HG03460 (cell line): ENCODE results near the gene BACE2.
"Not testable (repeated sequence)": the region's sequence is repeated elsewhere in the genome, so short reads cannot be mapped to it uniquely, and the experiment has no call there.

Experiments
- ATAC-seq: cut with Tn5 transposase; IDR thresholded peaks from one replicate; pipeline ENCODE4 v1.9.1; 2021; ENCODE audit not compliant: unreplicated experiment

BACE2 gene

GRCh38 chr21:41182547-41182946, 14.6 kb downstream of the BACE2 start:
- no peak for ATAC-seq

GRCh38 chr21:41183575-41183974, 15.6 kb downstream of the BACE2 start:
- ATAC-seq, result no peak

GRCh38 chr21:41185802-41186201, 17.8 kb downstream of the BACE2 start:
- ATAC-seq, result no peak

GRCh38 chr21:41186755-41187536, 19.0 kb downstream of the BACE2 start:
- ATAC-seq, result no peak

GRCh38 chr21:41187537-41188025, 19.6 kb downstream of the BACE2 start:
- ATAC-seq, result no peak

GRCh38 chr21:41188486-41189149, 20.7 kb downstream of the BACE2 start:
- ATAC-seq, result no peak

- no peak for ATAC-seq
Observed at GRCh38 chr21:41189150-41189745, 21.3 kb downstream of the BACE2 start.

- ATAC-seq, result not testable (repeated sequence)
Observed at GRCh38 chr21:41192552-41192951, 24.6 kb downstream of the BACE2 start.

- ATAC-seq, result no peak
Observed at GRCh38 chr21:41195311-41195710, 27.4 kb downstream of the BACE2 start.

- no peak for ATAC-seq
Observed at GRCh38 chr21:41196993-41197392, 29.0 kb downstream of the BACE2 start.

GRCh38 chr21:41197582-41197981, 29.6 kb downstream of the BACE2 start:
- no peak for ATAC-seq

GRCh38 chr21:41198647-41199046, 30.7 kb downstream of the BACE2 start:
- ATAC-seq, result not testable (repeated sequence)

GRCh38 chr21:41199123-41199522, 31.2 kb downstream of the BACE2 start:
- no peak for ATAC-seq

- no peak for ATAC-seq
Observed at GRCh38 chr21:41199588-41199987, 31.6 kb downstream of the BACE2 start.

GRCh38 chr21:41201385-41201784, 33.4 kb downstream of the BACE2 start:
- no peak for ATAC-seq

- no peak for ATAC-seq
Observed at GRCh38 chr21:41204736-41205135, 36.8 kb downstream of the BACE2 start.

- ATAC-seq, result no peak
Observed at GRCh38 chr21:41207401-41208375, 39.7 kb downstream of the BACE2 start.

- ATAC-seq, result no peak
Observed at GRCh38 chr21:41208376-41208763, 40.4 kb downstream of the BACE2 start.

GRCh38 chr21:41209016-41209619, 41.2 kb downstream of the BACE2 start:
- ATAC-seq, result no peak

GRCh38 chr21:41210426-41211059, 42.6 kb downstream of the BACE2 start:
- ATAC-seq, result no peak
